Measurements from ENCODE around the gene EIF4H.
"Not testable (repeated sequence)": the region's sequence is repeated elsewhere in the genome, so short reads cannot be mapped to it uniquely, and the experiment has no call there.

EIF4H gene

DNA sequence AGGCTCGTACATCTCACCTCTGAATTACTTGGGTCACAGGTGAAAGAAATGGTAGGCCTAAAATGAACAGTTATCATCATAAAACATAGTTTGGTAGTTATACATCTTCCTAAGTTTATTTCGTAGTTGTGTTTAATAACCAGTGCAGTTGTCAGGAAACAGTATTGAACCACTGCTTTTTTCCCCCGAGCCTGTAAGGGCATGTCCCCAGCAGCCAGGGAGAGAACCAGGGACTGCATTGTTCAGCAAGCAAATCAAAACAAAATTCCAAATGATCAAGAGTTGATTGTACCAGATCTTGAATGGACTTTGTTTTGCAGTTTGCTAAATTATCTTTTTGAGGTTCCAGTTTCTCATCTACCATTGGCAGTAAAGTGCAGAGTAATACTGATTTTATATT is 2.4 kb downstream of the EIF4H start:
- DNase-seq, result no peak

- DNase-seq, result no peak
Measured at GRCh38 chr7:74178632-74179031, 4.5 kb downstream of the EIF4H start.

GRCh38 chr7:74179935-74180604 is 5.9 kb downstream of the EIF4H start:
- DNase-seq, result no peak

DNA sequence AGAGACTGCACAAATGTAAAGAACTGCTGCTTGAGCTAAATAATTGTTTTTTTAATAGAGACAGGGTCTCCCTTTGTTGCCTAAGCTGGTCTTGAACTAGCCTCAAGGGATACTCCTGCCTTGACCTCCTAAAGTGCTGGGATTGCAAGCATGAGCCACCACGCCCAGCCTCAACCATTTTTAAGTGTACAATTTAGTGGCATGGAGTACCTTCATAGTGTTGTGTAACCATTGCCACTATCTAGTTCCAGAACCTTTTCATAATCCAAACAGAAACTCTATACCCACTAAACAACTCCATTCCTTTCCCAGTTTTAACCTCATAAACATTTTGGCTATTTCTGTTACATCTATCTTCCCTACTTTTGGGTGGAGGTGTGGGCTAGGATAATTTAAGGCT is 6.7 kb downstream of the EIF4H start:
- DNase-seq, result no peak

GRCh38 chr7:74181821-74182220 is 7.7 kb downstream of the EIF4H start:
- no peak for DNase-seq

GRCh38 chr7:74182453-74183090 is 8.4 kb downstream of the EIF4H start:
- peak in 1 of 2 experiments; percentile 6 for DNase-seq

DNA sequence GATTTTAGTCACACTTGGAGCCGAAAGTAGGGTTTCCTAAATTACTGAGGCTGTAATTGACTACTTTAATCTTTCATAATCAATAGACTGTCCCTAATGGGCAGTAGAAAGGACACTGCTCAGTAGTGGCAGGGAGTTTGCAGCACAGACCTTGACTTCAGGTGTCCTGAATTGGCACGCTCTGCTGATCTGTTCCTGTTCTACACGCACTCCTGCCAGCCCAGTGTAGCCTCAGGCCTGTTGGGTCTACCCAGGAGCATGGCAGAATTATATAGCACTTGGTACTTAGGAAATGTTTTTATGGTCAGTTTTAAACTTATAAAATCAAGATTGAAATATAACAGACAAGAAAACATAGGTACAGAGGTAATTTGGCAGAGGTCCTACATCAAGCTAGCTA is 9.0 kb downstream of the EIF4H start:
- DNase-seq, result no peak

GRCh38 chr7:74183653-74184450 is 9.7 kb downstream of the EIF4H start:
- no peak for DNase-seq

- DNase-seq, result no peak
Measured at GRCh38 chr7:74185016-74185415, 10.9 kb downstream of the EIF4H start.

- no peak for DNase-seq
Measured at GRCh38 chr7:74185636-74186035, 11.5 kb downstream of the EIF4H start.

DNA sequence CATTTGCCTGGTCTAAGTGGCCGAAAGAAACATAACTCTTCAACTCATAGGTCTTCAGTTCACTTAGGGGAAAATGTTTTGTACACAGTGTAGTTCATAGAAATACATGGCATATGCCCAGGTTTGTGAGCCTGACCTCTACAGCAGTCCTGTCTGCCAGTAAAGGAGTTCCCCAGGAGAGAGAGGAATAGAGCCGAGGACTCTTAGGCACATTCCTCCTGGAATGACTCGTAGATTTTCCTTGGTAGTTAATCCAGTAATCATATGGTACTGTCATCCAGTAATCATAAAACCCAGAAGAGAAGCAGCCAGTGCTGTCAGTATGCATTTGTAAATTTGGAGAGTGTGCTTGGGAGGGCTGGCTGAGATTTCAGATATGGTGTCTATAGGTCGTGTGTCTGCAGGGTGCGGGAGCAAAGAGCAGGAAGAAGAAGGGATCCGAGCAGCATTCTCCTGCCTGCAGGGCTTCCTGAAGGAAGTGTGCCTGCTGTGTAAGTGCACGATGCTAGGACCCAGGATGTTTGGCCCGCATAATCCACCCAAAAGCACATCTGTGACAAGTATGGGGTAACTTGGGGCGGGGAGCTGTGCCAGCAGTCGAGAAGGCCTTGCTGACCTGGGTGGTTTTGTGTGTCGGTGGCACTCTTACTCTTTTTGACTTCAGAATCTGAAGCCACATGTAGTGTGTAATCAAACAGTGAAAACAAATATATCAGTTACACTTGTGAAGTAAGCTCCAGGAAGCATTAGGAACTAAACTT is 13.9 kb downstream of the EIF4H start:
- DNase-seq, result no peak

DNA sequence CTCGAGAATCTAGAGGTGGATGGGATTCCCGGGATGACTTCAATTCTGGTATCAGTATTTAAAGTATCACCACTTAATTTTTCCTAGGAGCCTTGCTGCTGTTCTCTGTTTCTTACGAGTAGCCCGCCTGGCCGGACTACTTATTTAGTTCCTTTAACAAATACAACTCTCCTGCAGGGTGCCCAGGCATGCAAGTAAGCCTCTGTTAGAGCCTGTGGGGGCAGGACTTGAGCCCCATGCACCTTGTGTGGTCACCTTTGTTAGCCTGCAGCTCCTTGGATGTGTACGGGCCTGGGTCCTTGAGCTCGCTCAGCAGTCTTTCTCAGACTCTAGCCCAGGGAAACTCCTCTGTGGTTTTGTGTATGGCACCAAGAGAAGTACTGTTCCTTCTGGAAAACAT is 16.1 kb downstream of the EIF4H start:
- no peak for DNase-seq

GRCh38 chr7:74191231-74191630 is 17.1 kb downstream of the EIF4H start:
- no peak for DNase-seq

DNA sequence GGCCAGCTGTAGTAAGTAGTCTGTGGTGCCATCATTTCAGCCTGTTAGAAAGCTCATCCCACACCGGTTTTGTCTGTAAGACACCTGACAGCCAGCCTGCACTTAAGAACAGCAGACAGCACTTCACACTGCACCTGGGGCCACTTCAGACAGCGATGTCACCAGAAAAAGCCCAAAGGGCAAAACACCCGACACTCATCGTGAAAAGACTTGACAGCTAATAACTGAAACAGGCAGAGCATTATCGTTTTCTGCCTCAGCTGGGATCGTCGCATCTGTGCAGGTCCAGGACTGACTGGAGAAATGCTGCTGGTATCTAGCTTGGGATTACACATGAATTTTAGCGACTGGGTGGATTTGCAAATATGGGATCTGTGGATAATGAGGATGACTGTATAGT is 18.9 kb downstream of the EIF4H start:
- DNase-seq, result no peak

DNA sequence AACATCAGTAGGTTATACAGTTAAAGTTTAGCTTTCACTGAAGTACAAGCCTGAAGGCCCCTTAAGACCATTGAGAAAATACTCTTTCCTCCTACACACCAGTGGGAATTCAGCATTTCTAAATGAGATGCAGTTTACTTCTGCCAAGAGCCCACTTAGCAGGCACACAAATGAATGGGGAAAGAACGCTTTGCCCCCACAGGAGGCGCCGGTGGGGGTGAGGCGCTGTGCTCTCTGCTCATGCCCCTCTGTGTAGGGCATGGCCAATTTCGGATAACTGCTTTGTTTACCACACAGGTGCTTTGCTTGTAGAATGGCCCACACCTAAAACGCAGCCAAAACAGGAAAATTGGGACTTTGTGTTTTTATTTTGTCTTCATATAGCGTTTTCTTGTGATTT is 19.8 kb downstream of the EIF4H start:
- no peak for DNase-seq

- DNase-seq, result no peak
Measured at GRCh38 chr7:74194686-74195085, 20.5 kb downstream of the EIF4H start.

DNA sequence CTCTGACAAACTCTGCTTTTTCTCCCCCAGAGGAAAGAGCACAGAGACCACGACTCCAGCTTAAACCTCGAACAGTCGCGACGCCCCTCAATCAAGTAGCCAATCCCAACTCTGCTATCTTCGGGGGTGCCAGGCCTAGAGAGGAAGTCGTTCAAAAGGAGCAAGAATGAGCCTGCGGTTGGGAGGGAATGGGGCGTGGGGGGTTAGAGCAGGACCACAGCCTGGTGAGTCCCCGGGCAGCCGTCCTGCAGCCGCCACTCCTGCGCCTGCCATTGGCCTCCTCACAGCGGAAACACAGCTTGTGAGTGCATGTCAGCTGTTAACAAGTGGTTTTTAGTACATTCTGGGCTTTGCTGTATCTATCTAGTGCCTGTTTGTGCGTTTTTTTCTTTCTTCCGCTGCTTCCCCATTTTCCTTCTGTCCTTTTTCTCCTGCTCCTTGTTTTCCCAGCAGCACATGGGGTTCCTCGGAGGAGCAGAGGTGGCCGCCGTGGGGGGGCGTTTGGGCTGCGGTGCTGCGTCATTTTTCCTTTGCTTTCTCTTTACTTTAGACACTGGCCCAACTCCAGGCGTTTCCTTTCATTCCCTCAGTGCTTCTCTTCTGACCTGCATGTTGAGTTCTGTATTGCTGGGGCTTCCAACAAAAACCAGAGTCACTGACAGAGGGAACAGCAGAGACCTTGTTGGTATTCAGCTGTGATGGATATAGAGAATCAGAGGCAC is 21.1 kb downstream of the EIF4H start:
- DNase-seq, result not testable (repeated sequence)

DNA sequence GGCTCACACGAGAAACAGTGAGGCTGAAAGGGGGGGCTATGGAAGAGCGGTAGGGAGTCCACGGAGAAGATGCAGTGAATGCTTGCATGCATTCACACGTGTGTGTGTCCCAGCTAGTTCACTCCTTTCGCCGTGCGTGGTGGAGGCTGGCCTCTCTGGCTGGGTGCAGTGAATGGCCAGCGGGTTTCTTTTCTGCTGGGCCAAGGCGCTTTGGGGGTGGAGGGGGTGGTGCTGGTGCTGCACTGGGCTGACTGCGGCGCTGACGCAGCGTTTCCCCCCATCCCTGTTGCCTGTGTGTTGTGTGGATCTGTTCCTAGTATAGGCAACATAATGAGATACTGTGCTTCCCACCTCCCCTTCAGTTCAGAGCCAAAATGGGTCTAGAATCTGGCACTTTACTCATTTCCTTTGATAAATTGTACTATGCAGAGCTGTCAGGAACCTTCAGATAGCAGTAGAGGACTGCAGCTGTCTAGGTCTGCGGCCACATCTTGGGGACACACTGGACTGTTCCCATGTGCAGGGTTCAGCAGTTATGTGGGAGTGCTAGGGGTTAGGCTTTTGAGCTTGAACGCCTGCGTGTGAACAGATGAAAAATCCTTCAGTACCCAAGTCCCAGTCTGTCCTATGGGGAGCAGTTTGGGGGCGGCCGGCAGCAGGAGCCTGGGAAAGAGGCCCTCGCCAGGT is 22.0 kb downstream of the EIF4H start:
- not testable (repeated sequence) for DNase-seq

DNA sequence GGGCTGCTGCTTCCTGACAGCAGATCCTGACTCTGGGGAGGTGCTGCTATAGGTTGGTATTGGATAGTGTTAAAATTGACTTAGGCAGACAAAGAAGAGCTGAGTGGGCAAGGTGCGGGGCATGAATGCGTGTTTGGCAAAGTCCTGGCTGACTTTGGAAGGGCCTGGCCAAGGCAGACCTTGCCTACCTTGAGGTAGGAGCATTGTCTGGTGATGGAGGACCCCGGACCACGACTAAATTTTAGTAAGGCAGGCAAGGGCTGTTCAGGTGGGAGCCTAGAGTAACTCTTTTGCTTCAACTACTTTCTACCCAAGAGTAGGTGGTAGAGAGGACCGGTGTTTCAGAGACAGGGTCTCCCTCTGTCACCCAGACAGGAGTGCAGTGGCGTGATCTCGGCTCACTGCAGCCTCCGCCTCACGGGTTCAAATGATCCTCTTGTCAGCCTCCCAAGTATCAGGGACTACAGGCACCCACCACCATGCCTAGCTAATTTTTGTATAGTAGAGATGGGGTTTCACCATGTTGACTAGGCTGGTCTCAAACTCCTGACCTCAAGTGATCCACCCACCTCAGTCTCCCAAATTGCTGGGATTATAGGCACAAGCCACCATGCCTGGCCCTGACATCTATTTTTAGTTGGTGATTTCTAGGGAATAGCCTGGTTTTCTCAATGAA is 23.4 kb downstream of the EIF4H start:
- DNase-seq, result no peak

GRCh38 chr7:74199551-74200355 is 25.6 kb downstream of the EIF4H start:
- DNase-seq, result no peak
